ENCODE measurements around the gene TEX9. TPM values are rescaled to one million over a fixed set of nuclear protein-coding genes. Genes with fewer than 3 reads are reported as not detected.

The TEX9 gene
- total RNA-seq, 1 experiment from 2014 or later = 8.4 TPM

GRCh38 chr15:56358604-56359003 lies 6.6 kb upstream of the TEX9 start:
- no peak overlapping the region for H2BK5ac ChIP-seq (ENCODE audit: insufficient read length, low read length)
- H4K91ac ChIP-seq (ENCODE audit: insufficient read length, low read depth, low read length) = no peak overlapping the region
- no peak overlapping the region for H3K23ac ChIP-seq (ENCODE audit: insufficient read length, low read depth, low read length)
- H2BK12ac ChIP-seq (ENCODE audit: insufficient read length, low read depth, low read length) = no peak overlapping the region
- H3K9me3 ChIP-seq (ENCODE audit: control insufficient read depth, low read depth, low read length) = no peaks in the 10 kb centered on the region
- H3K18ac ChIP-seq (ENCODE audit: insufficient read length, low read depth, low read length) = no peak overlapping the region
- H2BK120ac ChIP-seq (ENCODE audit: low read depth, low read length, poor library complexity, severe bottlenecking) = no peak overlapping the region
- Mint-ChIP-seq H3K27ac (no peak overlapping the region), H3K36me3 (ENCODE audit: insufficient read depth in 1 of 3, low read depth in 3 of 3) (peaks cover 0 to 8% (median 2%) of the 10 kb centered on the region in 3 experiments; a peak in 3 of 7 replicates), H3K4me3 (no peak overlapping the region), H3K27me3 (ENCODE audit: low read depth) (no peaks in the 10 kb centered on the region), H3K4me1 (peaks cover 0 to 3% of the 10 kb centered on the region in 2 experiments; a peak in 1 of 4 replicates), H3K9me3 (peaks cover 7 to 12% of the 10 kb centered on the region in 2 experiments)
- H3K79me2 ChIP-seq (ENCODE audit: insufficient read depth, low read length) = no peaks in the 10 kb centered on the region
- no peaks in the 10 kb centered on the region for H3K79me1 ChIP-seq (ENCODE audit: insufficient read depth, low read depth, low read length, poor library complexity, severe bottlenecking)
- H3K27me3 ChIP-seq (ENCODE audit: insufficient read depth, low read length) = no peaks in the 10 kb centered on the region
- no peak overlapping the region for H3K56ac ChIP-seq (ENCODE audit: insufficient read length, low read depth, low read length)
- no peak overlapping the region for H2AFZ ChIP-seq (ENCODE audit: low read length)
- no peak overlapping the region for H3K9ac ChIP-seq (ENCODE audit: extremely low read depth, insufficient read length, low read length)
- TF ChIP-seq, protein P1, sequence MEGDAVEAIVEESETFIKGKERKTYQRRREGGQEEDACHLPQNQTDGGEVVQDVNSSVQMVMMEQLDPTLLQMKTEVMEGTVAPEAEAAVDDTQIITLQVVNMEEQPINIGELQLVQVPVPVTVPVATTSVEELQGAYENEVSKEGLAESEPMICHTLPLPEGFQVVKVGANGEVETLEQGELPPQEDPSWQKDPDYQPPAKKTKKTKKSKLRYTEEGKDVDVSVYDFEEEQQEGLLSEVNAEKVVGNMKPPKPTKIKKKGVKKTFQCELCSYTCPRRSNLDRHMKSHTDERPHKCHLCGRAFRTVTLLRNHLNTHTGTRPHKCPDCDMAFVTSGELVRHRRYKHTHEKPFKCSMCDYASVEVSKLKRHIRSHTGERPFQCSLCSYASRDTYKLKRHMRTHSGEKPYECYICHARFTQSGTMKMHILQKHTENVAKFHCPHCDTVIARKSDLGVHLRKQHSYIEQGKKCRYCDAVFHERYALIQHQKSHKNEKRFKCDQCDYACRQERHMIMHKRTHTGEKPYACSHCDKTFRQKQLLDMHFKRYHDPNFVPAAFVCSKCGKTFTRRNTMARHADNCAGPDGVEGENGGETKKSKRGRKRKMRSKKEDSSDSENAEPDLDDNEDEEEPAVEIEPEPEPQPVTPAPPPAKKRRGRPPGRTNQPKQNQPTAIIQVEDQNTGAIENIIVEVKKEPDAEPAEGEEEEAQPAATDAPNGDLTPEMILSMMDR (conservative IDR thresholded peaks at IDR 0.05) = no peak
- H2BK20ac ChIP-seq (ENCODE audit: low read depth, low read length, poor library complexity, severe bottlenecking) = no peak overlapping the region
- H3K4ac ChIP-seq (ENCODE audit: low read depth, low read length) = no peak overlapping the region
- H4K5ac ChIP-seq (ENCODE audit: insufficient read length, low read depth, low read length) = no peak overlapping the region
- H4K8ac ChIP-seq (replicated peaks; ENCODE audit: insufficient read length, low read depth, low read length) = no peak overlapping the region
- no peak overlapping the region for H3T11ph ChIP-seq (ENCODE audit: low read length)
- DNase-seq = no peak
- H4K20me1 ChIP-seq (ENCODE audit: control insufficient read depth, insufficient read depth, insufficient read length) = no peaks in the 10 kb centered on the region
- H3K4me1 ChIP-seq (ENCODE audit: insufficient read depth, low read length) = no peaks in the 10 kb centered on the region
- H2AK5ac ChIP-seq (ENCODE audit: insufficient read length, low read length) = no peak overlapping the region
- no peak overlapping the region for H2BK15ac ChIP-seq (ENCODE audit: low read depth, low read length)
- no peak overlapping the region for H3K14ac ChIP-seq (ENCODE audit: insufficient read depth, low read length)
- H3K23me2 ChIP-seq (ENCODE audit: insufficient read length, low read depth, low read length, poor library complexity, severe bottlenecking) = no peaks in the 10 kb centered on the region
- WGBS (ENCODE audit: extremely low coverage, insufficient read length, low lambda C conversion rate) = no CpG with 5 or more reads among the region's 7 CpGs
- H3K27ac ChIP-seq (ENCODE audit: insufficient read length, low read depth, low read length) = no peak overlapping the region
- no peak overlapping the region for H3K4me2 ChIP-seq (ENCODE audit: insufficient read depth, insufficient read length, low read length)
